HFFc6 (cell line): ENCODE data around the gene MRPS18A. TPM values are rescaled to one million over a fixed set of nuclear protein-coding genes. Genes with fewer than 3 reads are reported as not detected.

ENCODE experiments used
- DNase-seq: peaks from one replicate; pipeline ENCODE4 v3.0.0-alpha.2; 2018
- H3K27ac Mint-ChIP-seq: 2 replicates; pipeline ENCODE4 v1.8.0; 2020; ENCODE audit warnings: mild to moderate bottlenecking, mixed read lengths
- H3K27me3 Mint-ChIP-seq: 2 replicates; pipeline ENCODE4 v1.8.0; 2021; ENCODE audit warnings: mild to moderate bottlenecking, moderate library complexity, mixed read lengths; ENCODE audit not compliant: insufficient read depth
- H3K36me3 Mint-ChIP-seq: 2 replicates; pipeline ENCODE4 v1.8.0; 2021; ENCODE audit warnings: low read depth, mixed read lengths
- H3K4me1 Mint-ChIP-seq: 2 replicates; pipeline ENCODE4 v1.8.0; 2020; ENCODE audit warnings: low read depth, mixed read lengths
- H3K4me3 Mint-ChIP-seq: 2 replicates; pipeline ENCODE4 v1.8.0; 2020; ENCODE audit warnings: mild to moderate bottlenecking, moderate library complexity, mixed read lengths
- H3K9me3 Mint-ChIP-seq: 2 replicates; pipeline ENCODE4 v1.8.0; 2020; ENCODE audit warnings: mild to moderate bottlenecking, mixed read lengths
- total RNA-seq, 6 experiments: library from RNA; stranded (reverse); fragmentation: NEBNext Ultra II Directional; extraction: Animal tissue kit (Norgen Biotek cat#: 25700); gene quantifications; 2 replicates in 1 of 6; 3 replicates in 5 of 6; pipeline ENCODE4 v1.2.3, GENCODE V29; 2021
- TF ChIP-seq, protein P1 (sequence below): fragments of 200-600 bp; sonication (generic); IDR thresholded peaks from 2 replicates; pipeline ENCODE4 v1.5.0; 2021; ENCODE audit warnings: antibody characterized with exemption, mild to moderate bottlenecking

MRPS18A gene
- total RNA-seq, 6 experiments from 2014 or later, result 34.3 to 42.8 (median 38.3) TPM

DNA sequence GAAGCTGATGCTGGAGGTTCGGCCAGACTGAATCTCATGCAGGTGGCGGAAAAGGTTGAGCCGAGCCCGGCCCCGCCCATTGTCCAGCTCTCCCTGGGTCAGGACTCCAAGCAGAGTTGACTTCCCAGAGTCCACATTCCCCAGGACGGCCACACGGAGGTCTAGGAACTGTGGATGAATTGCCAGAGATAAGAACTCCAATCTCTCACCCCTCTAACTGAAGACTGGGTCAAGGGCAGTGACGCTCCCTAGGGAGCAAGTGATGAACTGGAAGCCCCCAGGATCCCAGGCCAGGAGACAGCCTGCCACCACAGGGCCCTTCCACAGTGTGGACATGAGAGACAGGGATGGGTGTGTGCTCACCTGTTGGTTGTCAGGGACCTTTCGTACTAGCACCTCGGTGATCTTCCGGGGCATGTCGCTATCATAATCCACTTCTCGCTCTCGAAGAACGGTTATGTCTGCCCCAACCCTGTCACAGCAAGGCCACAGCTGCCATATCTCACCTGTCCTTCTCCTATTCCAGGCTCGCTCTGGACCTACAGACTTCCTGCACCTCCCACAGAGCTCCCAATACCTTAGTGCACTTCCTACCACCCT, 62.1 kb downstream of the MRPS18A start:
- TF ChIP-seq, protein P1, sequence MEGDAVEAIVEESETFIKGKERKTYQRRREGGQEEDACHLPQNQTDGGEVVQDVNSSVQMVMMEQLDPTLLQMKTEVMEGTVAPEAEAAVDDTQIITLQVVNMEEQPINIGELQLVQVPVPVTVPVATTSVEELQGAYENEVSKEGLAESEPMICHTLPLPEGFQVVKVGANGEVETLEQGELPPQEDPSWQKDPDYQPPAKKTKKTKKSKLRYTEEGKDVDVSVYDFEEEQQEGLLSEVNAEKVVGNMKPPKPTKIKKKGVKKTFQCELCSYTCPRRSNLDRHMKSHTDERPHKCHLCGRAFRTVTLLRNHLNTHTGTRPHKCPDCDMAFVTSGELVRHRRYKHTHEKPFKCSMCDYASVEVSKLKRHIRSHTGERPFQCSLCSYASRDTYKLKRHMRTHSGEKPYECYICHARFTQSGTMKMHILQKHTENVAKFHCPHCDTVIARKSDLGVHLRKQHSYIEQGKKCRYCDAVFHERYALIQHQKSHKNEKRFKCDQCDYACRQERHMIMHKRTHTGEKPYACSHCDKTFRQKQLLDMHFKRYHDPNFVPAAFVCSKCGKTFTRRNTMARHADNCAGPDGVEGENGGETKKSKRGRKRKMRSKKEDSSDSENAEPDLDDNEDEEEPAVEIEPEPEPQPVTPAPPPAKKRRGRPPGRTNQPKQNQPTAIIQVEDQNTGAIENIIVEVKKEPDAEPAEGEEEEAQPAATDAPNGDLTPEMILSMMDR, result no peak
- peaks cover 45% of the 10 kb centered on the region for H3K36me3 Mint-ChIP-seq
- H3K4me1 Mint-ChIP-seq, result peaks cover 31% of the 10 kb centered on the region
- DNase-seq, result no peak
- H3K27me3 Mint-ChIP-seq, result peaks cover 14% of the 10 kb centered on the region
- no peak overlapping the region for H3K4me3 Mint-ChIP-seq
- no peaks in the 10 kb centered on the region for H3K9me3 Mint-ChIP-seq
- H3K27ac Mint-ChIP-seq, result peak overlapping the region; percentile 97

DNA sequence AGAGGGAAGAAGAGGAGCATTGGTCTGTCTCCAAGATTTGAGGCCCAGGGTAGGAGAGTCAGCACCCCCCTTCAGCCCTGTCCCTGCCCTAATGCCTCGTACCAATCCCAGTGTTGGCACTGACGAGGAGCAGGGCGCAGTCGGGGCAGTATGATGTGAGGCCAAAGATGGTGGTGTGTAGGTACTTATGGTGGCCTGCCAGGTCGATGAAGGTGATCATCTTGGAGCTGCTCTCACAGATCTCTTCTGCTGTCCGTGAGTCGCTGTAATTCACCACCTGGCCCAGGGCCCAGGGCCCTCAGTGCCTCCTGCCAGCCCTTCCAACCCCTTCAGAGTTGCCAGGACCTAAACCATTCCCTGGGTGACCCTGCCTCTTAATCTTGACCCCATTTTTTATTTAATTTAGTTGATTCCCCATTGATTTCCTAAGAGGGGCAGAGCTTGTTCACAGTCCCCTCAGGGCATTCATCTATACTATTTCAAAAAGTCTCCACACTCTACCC, 62.8 kb downstream of the MRPS18A start:
- TF ChIP-seq, protein P1, result no peak
- Mint-ChIP-seq H3K36me3 (peaks cover 49% of the 10 kb centered on the region), H3K27me3 (peaks cover 9% of the 10 kb centered on the region), H3K4me1 (peaks cover 25% of the 10 kb centered on the region), H3K9me3 (no peaks in the 10 kb centered on the region), H3K4me3 (no peak overlapping the region), H3K27ac (peak overlapping the region; percentile 26)
- DNase-seq, result no peak

DNA sequence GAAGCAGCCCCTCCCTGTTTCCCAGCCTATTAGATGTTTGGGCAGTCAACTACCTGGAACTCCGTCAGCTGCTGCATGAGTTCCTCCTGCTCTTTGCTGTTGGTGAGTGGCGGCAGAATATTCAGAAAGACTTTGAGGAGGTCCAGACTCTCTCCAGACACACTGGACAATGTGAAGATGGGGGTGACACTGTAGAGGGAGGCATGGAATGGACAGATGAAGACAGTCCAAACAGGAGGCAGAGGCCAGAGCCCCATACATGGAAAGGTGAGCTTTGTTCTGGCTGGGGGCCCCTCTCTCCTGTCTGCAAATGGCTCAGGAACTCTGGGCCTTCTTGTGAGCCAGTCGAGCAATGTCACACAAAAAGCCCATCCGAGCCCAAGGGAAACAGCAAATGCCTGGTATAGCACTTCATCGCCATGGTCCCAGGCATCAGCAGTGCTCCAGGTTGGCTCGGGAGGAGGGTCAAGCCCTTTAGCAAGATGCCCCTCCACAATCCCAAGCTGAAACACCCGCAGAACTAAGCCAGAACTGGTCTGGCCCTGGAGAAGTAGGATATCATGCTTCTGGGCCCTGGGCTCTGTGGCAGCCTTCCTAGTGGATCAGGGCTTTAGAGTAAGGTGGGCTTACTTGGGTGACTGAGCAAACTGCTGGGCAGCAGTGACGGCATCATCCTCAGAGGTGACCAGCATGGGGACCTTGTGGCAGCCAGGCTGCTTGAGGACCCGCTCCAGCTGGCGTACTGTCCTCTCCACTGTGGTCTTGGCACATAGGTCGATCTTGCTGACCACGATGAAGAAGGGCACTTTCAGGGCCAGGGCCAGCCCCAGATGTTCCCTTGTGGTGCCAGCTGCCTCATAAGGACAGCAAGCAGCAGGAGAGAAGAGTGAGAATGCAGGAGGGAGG, 63.5 kb downstream of the MRPS18A start:
- H3K27ac Mint-ChIP-seq, result no peak overlapping the region; the same call in 1 of the 2 replicates
- H3K36me3 Mint-ChIP-seq, result peaks cover 49% of the 10 kb centered on the region

DNA sequence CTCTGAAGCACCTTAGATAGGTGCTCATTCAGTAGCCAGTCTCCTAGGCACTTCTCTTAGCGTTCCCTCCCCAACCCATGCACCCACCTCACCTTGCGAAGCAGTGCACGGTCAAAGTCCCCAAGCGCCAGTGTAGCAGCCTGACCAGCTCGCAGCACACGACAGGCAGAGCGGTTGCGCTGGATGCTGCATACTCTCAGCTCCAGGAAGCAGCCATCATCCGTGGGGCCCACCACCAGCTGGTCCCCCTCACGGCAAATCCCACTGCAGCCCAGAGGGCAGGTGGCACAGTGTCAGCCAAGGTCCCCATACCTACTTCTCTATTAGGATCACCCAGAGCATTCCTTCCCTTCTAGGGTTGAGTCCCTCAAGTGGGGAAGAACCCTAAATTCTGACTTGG, 65.0 kb downstream of the MRPS18A start:
- Mint-ChIP-seq H3K27me3 (peaks cover 6% of the 10 kb centered on the region; the same call in 1 of the 2 replicates), H3K4me3 (no peak overlapping the region), H3K9me3 (no peaks in the 10 kb centered on the region), H3K36me3 (peaks cover 49% of the 10 kb centered on the region), H3K4me1 (peaks cover 14% of the 10 kb centered on the region), H3K27ac (no peak overlapping the region)
- TF ChIP-seq, protein P1, result no peak
- DNase-seq, result no peak

More for the DNA sequence above, 63.5 kb downstream of the MRPS18A start:
- Mint-ChIP-seq H3K27me3 (peaks cover 9% of the 10 kb centered on the region), H3K9me3 (no peaks in the 10 kb centered on the region), H3K4me3 (no peak overlapping the region), H3K4me1 (peaks cover 24% of the 10 kb centered on the region)
- no peak for DNase-seq
- TF ChIP-seq, protein P1, result no peak

DNA sequence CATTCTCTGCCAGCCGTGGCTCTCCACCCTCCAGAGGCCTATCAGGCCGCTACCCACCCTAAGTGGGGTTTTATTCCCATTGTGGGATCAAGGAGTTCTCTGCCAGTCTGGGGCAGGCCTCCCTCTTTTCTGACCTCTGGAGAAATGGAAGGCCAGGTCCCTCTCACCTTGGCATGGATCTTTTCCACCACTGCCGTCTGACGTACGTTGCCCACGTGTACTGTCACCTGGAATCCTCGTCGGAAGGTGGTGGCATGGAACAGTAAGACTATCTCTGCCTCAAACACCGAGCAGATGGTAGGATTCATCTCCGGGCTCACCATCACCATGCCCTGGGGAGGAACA, 65.8 kb downstream of the MRPS18A start:
- Mint-ChIP-seq H3K27ac (no peak overlapping the region), H3K36me3 (peaks cover 43% of the 10 kb centered on the region), H3K4me3 (no peak overlapping the region), H3K9me3 (no peaks in the 10 kb centered on the region), H3K4me1 (peaks cover 7% of the 10 kb centered on the region), H3K27me3 (peaks cover 10% of the 10 kb centered on the region; the same call in 1 of the 2 replicates)
- DNase-seq, result no peak
- TF ChIP-seq, protein P1, result no peak

Other genes with a start within 250 kb of the MRPS18A start
- gene DLK2, start 232.2 kb downstream of the MRPS18A start, total RNA-seq, result 1 to 10 TPM; 1.8 to 2.9 (median 2.2) TPM
- gene TJAP1, start 210.2 kb downstream of the MRPS18A start, total RNA-seq, result 10 to 100 TPM; 27.0 to 34.3 (median 30.2) TPM
- gene LRRC73, start 177.4 kb downstream of the MRPS18A start, total RNA-seq, result 1 to 10 TPM in 2 of 6 experiments, under 1 TPM in 4; 0.75 to 1.7 (median 0.90) TPM
- 100 to 1,000 TPM; 147 to 176 (median 158) TPM for gene YIPF3, start 170.9 kb downstream of the MRPS18A start, total RNA-seq
- gene POLR1C, start 170.7 kb downstream of the MRPS18A start, total RNA-seq, result 10 to 100 TPM; 43.5 to 66.9 (median 53.8) TPM
- 10 to 100 TPM; 30.5 to 41.1 (median 35.6) TPM for gene XPO5, start 111.8 kb downstream of the MRPS18A start, total RNA-seq
- 10 to 100 TPM; 31.4 to 39.8 (median 37.3) TPM for gene POLH, start 111.6 kb downstream of the MRPS18A start, total RNA-seq
- 10 to 100 TPM; 35.6 to 47.7 (median 41.0) TPM for gene GTPBP2, start 58.5 kb downstream of the MRPS18A start, total RNA-seq
- 10 to 100 TPM; 23.6 to 26.7 (median 26.4) TPM for gene MAD2L1BP, start 52.0 kb downstream of the MRPS18A start, total RNA-seq
- under 1 TPM in 5 of 6 experiments, not detected in 1; 0.09 to 0.60 (median 0.30) TPM for gene RSPH9, start 42.8 kb downstream of the MRPS18A start, total RNA-seq
- 10 to 100 TPM; 26.0 to 37.4 (median 28.3) TPM for gene VEGFA, start 82.4 kb upstream of the MRPS18A start, total RNA-seq